WTC11 (cell line): Measurements from ENCODE around the gene CLDN2. TPM values are rescaled to one million over a fixed set of nuclear protein-coding genes. Genes with fewer than 3 reads are reported as not detected.
A peak's percentile ranks its signal among the peaks of the same experiment; 100 is the strongest.
"Not testable (repeated sequence)": the region's sequence is repeated elsewhere in the genome, so short reads cannot be mapped to it uniquely, and the experiment has no call there.

Experiments used
- ATAC-seq: fragments of 200-7000 bp; cut with Tn5 transposase; 2 replicates; pipeline ENCODE4 v1.10.0; 2021; ENCODE audit warnings: mild to moderate bottlenecking, moderate library complexity
- CTCF ChIA-PET: fragments of 300-600 bp; sonication (Branson Sonifier 250); formaldehyde crosslinking; loops from one replicate; lab custom pipeline; 2021; ENCODE audit warnings: antibody characterized with exemption; lab: Charles Lee
- POLR2A ChIA-PET: fragments of 350-600 bp; sonication (Branson Sonifier 250); formaldehyde crosslinking; loops from one replicate; lab custom pipeline; 2021; ENCODE audit warnings: antibody characterized with exemption; lab: Charles Lee
- DNase-seq: peaks from one replicate; pipeline ENCODE4 v3.0.0; 2021; ENCODE audit warnings: low spot score
- H3K27ac Mint-ChIP-seq: 2 replicates; pipeline ENCODE4 v1.8.0; 2021; ENCODE audit warnings: mixed read lengths
- H3K27me3 Mint-ChIP-seq: 2 replicates; pipeline ENCODE4 v1.8.0; 2021; ENCODE audit warnings: low read depth, mild to moderate bottlenecking, moderate library complexity, mixed read lengths
- H3K36me3 Mint-ChIP-seq: 2 replicates; pipeline ENCODE4 v1.8.0; 2021; ENCODE audit warnings: mixed read lengths
- H3K4me1 Mint-ChIP-seq: 2 replicates; pipeline ENCODE4 v1.8.0; 2022; ENCODE audit warnings: mixed read lengths
- H3K4me3 Mint-ChIP-seq: 2 replicates; pipeline ENCODE4 v1.8.0; 2021; ENCODE audit warnings: mild to moderate bottlenecking, moderate library complexity, mixed read lengths
- H3K9me3 Mint-ChIP-seq: 2 replicates; pipeline ENCODE4 v1.8.0; 2021; ENCODE audit warnings: mixed read lengths
- ATF1 ChIP-seq: sonication (generic); formaldehyde crosslinking; IDR thresholded peaks from 2 replicates; pipeline ENCODE4 v1.8.1; 2023; ENCODE audit warnings: mild to moderate bottlenecking, moderate library complexity, missing genetic modification reagents
- CREB1 ChIP-seq: sonication (generic); formaldehyde crosslinking; IDR thresholded peaks from 2 replicates; pipeline ENCODE4 v1.8.0; 2023; ENCODE audit warnings: mild to moderate bottlenecking, missing genetic modification reagents
- ETV6 ChIP-seq: sonication (generic); formaldehyde crosslinking; IDR thresholded peaks from 2 replicates; pipeline ENCODE4 v1.8.1; 2022; ENCODE audit warnings: mild to moderate bottlenecking, missing genetic modification reagents
- GABPB1 ChIP-seq: sonication (generic); formaldehyde crosslinking; IDR thresholded peaks from 2 replicates; pipeline ENCODE4 v1.8.1; 2023; ENCODE audit warnings: mild to moderate bottlenecking, missing genetic modification reagents
- GRHL2 ChIP-seq: fragments of 250-450 bp; sonication (Bioruptor Pico); IDR thresholded peaks from 2 replicates; pipeline ENCODE4 v1.8.0; 2022; ENCODE audit warnings: mild to moderate bottlenecking, moderate library complexity; ENCODE audit not compliant: insufficient replicate concordance, severe bottlenecking
- JAZF1 ChIP-seq: fragments of 250-450 bp; sonication (Bioruptor Pico); IDR thresholded peaks from 2 replicates; pipeline ENCODE4 v1.9.0; 2021; ENCODE audit warnings: moderate library complexity, mild to moderate bottlenecking, inconsistent platforms
- NFATC4 ChIP-seq: fragments of 250-450 bp; sonication (Bioruptor Pico); IDR thresholded peaks from 2 replicates; pipeline ENCODE4 v1.9.0; 2021; ENCODE audit warnings: mild to moderate bottlenecking
- NFE2L1 ChIP-seq: sonication (generic); formaldehyde crosslinking; IDR thresholded peaks from 2 replicates; pipeline ENCODE4 v1.8.1; 2023; ENCODE audit warnings: missing genetic modification reagents
- SP1 ChIP-seq: sonication (generic); formaldehyde crosslinking; conservative IDR thresholded peaks from 2 replicates; pipeline ENCODE4 v1.8.1; 2022; ENCODE audit warnings: missing genetic modification reagents
- total RNA-seq: library from RNA; stranded (reverse); gene quantifications from 3 replicates; pipeline ENCODE4 v1.2.3, GENCODE V29; 2021
- TF ChIP-seq, protein P1 (sequence below): sonication (generic); formaldehyde crosslinking; IDR thresholded peaks from 2 replicates; pipeline ENCODE4 v1.8.0; 2023; ENCODE audit warnings: mild to moderate bottlenecking, missing genetic modification reagents
- TF ChIP-seq, protein P2 (sequence below): sonication (generic); formaldehyde crosslinking; IDR thresholded peaks from 2 replicates; pipeline ENCODE4 v1.8.0; 2022; ENCODE audit warnings: missing genetic modification reagents
- TF ChIP-seq, protein P3 (sequence below): sonication (generic); formaldehyde crosslinking; IDR thresholded peaks from 2 replicates; pipeline ENCODE4 v1.8.1; 2023; ENCODE audit warnings: mild to moderate bottlenecking, moderate library complexity, missing genetic modification reagents
- TF ChIP-seq, protein P4 (sequence below): sonication (generic); formaldehyde crosslinking; IDR thresholded peaks from 2 replicates; pipeline ENCODE4 v1.8.1; 2022; ENCODE audit warnings: missing genetic modification reagents, borderline replicate concordance
- TF ChIP-seq, protein P5 (sequence below): sonication (generic); formaldehyde crosslinking; IDR thresholded peaks from 2 replicates; pipeline ENCODE4 v1.8.1; 2023; ENCODE audit warnings: mild to moderate bottlenecking, missing genetic modification reagents, borderline replicate concordance

Gene CLDN2
- total RNA-seq, 1 experiment from 2014 or later, result 0.11 TPM

DNA sequence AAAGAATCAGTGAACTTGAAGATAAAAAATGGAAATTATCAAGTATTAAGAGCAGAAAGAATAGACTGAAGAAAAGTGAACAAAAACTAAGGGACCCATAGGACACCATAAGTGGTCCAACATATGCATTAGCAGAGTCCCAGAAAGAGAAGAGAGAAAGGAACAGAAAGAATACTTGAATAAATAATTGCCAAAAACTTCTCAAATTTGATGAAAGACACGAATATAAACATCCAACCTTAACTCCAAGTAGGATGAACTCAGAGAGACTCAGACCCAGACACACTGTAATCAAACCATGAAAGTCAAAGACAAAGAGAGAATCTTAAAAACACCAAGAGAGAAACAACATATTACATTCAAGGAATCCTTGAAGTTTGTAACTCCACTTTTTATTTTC lies 44.1 kb downstream of the CLDN2 start (continued):
- TF ChIP-seq, protein P1, sequence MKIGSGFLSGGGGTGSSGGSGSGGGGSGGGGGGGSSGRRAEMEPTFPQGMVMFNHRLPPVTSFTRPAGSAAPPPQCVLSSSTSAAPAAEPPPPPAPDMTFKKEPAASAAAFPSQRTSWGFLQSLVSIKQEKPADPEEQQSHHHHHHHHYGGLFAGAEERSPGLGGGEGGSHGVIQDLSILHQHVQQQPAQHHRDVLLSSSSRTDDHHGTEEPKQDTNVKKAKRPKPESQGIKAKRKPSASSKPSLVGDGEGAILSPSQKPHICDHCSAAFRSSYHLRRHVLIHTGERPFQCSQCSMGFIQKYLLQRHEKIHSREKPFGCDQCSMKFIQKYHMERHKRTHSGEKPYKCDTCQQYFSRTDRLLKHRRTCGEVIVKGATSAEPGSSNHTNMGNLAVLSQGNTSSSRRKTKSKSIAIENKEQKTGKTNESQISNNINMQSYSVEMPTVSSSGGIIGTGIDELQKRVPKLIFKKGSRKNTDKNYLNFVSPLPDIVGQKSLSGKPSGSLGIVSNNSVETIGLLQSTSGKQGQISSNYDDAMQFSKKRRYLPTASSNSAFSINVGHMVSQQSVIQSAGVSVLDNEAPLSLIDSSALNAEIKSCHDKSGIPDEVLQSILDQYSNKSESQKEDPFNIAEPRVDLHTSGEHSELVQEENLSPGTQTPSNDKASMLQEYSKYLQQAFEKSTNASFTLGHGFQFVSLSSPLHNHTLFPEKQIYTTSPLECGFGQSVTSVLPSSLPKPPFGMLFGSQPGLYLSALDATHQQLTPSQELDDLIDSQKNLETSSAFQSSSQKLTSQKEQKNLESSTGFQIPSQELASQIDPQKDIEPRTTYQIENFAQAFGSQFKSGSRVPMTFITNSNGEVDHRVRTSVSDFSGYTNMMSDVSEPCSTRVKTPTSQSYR (CRISPR knock-in tag), result no peak
- TF ChIP-seq, protein P2, sequence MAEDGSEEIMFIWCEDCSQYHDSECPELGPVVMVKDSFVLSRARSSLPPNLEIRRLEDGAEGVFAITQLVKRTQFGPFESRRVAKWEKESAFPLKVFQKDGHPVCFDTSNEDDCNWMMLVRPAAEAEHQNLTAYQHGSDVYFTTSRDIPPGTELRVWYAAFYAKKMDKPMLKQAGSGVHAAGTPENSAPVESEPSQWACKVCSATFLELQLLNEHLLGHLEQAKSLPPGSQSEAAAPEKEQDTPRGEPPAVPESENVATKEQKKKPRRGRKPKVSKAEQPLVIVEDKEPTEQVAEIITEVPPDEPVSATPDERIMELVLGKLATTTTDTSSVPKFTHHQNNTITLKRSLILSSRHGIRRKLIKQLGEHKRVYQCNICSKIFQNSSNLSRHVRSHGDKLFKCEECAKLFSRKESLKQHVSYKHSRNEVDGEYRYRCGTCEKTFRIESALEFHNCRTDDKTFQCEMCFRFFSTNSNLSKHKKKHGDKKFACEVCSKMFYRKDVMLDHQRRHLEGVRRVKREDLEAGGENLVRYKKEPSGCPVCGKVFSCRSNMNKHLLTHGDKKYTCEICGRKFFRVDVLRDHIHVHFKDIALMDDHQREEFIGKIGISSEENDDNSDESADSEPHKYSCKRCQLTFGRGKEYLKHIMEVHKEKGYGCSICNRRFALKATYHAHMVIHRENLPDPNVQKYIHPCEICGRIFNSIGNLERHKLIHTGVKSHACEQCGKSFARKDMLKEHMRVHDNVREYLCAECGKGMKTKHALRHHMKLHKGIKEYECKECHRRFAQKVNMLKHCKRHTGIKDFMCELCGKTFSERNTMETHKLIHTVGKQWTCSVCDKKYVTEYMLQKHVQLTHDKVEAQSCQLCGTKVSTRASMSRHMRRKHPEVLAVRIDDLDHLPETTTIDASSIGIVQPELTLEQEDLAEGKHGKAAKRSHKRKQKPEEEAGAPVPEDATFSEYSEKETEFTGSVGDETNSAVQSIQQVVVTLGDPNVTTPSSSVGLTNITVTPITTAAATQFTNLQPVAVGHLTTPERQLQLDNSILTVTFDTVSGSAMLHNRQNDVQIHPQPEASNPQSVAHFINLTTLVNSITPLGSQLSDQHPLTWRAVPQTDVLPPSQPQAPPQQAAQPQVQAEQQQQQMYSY (CRISPR knock-in tag), result no peak
- TF ChIP-seq NFATC4 (CRISPR knock-in tag) (no peak), SP1 (CRISPR knock-in tag) (no peak), CREB1 (no peak), JAZF1 (CRISPR knock-in tag) (no peak), GRHL2 (no peak), ETV6 (CRISPR knock-in tag) (no peak), GABPB1 (no peak), ATF1 (CRISPR knock-in tag) (no peak), NFE2L1 (CRISPR knock-in tag) (no peak)
- TF ChIP-seq, protein P3, sequence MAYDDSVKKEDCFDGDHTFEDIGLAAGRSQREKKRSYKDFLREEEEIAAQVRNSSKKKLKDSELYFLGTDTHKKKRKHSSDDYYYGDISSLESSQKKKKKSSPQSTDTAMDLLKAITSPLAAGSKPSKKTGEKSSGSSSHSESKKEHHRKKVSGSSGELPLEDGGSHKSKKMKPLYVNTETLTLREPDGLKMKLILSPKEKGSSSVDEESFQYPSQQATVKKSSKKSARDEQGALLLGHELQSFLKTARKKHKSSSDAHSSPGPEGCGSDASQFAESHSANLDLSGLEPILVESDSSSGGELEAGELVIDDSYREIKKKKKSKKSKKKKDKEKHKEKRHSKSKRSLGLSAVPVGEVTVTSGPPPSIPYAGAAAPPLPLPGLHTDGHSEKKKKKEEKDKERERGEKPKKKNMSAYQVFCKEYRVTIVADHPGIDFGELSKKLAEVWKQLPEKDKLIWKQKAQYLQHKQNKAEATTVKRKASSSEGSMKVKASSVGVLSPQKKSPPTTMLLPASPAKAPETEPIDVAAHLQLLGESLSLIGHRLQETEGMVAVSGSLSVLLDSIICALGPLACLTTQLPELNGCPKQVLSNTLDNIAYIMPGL (CRISPR knock-in tag), result no peak
- TF ChIP-seq, protein P4, sequence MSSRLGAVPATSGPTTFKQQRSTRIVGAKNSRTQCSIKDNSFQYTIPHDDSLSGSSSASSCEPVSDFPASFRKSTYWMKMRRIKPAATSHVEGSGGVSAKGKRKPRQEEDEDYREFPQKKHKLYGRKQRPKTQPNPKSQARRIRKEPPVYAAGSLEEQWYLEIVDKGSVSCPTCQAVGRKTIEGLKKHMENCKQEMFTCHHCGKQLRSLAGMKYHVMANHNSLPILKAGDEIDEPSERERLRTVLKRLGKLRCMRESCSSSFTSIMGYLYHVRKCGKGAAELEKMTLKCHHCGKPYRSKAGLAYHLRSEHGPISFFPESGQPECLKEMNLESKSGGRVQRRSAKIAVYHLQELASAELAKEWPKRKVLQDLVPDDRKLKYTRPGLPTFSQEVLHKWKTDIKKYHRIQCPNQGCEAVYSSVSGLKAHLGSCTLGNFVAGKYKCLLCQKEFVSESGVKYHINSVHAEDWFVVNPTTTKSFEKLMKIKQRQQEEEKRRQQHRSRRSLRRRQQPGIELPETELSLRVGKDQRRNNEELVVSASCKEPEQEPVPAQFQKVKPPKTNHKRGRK (CRISPR knock-in tag), result no peak
- TF ChIP-seq, protein P5, sequence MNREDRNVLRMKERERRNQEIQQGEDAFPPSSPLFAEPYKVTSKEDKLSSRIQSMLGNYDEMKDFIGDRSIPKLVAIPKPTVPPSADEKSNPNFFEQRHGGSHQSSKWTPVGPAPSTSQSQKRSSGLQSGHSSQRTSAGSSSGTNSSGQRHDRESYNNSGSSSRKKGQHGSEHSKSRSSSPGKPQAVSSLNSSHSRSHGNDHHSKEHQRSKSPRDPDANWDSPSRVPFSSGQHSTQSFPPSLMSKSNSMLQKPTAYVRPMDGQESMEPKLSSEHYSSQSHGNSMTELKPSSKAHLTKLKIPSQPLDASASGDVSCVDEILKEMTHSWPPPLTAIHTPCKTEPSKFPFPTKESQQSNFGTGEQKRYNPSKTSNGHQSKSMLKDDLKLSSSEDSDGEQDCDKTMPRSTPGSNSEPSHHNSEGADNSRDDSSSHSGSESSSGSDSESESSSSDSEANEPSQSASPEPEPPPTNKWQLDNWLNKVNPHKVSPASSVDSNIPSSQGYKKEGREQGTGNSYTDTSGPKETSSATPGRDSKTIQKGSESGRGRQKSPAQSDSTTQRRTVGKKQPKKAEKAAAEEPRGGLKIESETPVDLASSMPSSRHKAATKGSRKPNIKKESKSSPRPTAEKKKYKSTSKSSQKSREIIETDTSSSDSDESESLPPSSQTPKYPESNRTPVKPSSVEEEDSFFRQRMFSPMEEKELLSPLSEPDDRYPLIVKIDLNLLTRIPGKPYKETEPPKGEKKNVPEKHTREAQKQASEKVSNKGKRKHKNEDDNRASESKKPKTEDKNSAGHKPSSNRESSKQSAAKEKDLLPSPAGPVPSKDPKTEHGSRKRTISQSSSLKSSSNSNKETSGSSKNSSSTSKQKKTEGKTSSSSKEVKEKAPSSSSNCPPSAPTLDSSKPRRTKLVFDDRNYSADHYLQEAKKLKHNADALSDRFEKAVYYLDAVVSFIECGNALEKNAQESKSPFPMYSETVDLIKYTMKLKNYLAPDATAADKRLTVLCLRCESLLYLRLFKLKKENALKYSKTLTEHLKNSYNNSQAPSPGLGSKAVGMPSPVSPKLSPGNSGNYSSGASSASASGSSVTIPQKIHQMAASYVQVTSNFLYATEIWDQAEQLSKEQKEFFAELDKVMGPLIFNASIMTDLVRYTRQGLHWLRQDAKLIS (CRISPR knock-in tag), result no peak

DNA sequence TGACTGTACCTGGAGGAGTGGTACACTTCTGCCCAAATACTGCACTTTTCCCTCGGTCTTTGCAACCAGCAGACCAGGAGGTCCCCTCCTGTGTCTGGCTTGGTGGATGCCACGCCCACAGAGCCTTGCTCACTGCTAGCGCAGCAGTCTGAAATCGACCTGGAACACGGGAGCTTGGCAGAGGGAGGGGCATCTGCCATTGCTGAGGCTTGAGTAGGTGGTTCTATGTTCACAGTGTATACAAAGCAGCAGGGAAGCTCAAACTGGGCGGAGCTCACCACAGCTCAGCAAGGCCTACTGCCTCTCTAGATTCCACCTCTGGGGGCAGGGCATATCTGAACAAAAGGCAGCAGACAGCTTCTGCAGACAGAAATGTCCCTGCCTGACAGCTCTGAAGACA lies 46.3 kb downstream of the CLDN2 start:
- H3K4me1 Mint-ChIP-seq, POLR2A ChIA-PET, H3K27ac Mint-ChIP-seq, H3K27me3 Mint-ChIP-seq: not testable (repeated sequence)
- H3K4me3 Mint-ChIP-seq, result 0 out of 2 replicates have a peak overlapping the region, but pooled peaks have one; percentile 12
- peaks cover 13% of the 10 kb centered on the region for H3K9me3 Mint-ChIP-seq
- ATAC-seq (peak; percentile 73), DNase-seq (peak; percentile 42)
- CTCF ChIA-PET, result interaction anchor here (1.1 kb wide), 1 partner anchor 72 kb away, joined by 8 read pairs; no protein-coding TSS in a partner anchor
- H3K36me3 Mint-ChIP-seq, result peaks cover 24% of the 10 kb centered on the region
